ENCODE data around the gene PARVB. TPM values are rescaled to one million over a fixed set of nuclear protein-coding genes. Genes with fewer than 3 reads are reported as not detected.

The PARVB gene
- total RNA-seq, 4 donors from 2014 or later = 10.5 to 25.1 (median 14.6) TPM

DNA sequence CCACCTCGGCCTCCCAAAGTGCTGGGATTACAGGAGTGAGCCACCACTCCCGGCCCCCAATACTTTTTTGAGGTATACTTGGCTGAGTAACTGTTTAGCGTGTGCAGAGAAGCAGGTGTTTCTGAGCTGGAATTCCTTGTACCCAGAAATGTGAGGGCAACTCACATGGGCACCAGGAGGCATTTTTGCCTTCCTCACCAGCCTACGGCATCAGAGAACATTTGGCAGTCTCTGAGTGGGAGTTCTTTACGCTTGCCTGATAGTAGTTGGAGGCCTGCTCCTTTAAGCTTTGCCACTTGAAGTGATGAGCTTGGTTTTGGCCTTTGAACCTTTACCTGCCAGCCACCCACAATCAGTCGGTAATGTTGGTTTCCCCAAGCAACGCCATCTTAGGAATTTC lies 9.2 kb downstream of the PARVB start:
- no peak for DNase-seq (ENCODE audit: low spot score in 2 of 2)
- 91 to 92% methylated on average over 7 of the region's 7 CpGs for WGBS, 2 donors
- TF ChIP-seq CTCF (IDR thresholded peaks at IDR 0.05) (no peak), POLR2A (IDR thresholded peaks at IDR 0.05) (no peak)
- intact Hi-C loops (cut with DNase I; ENCODE audit: low total_unique reads) = no loop called here
- no peak overlapping the region for H3K4me3 ChIP-seq (ENCODE audit: low read depth, poor library complexity, severe bottlenecking)

DNA sequence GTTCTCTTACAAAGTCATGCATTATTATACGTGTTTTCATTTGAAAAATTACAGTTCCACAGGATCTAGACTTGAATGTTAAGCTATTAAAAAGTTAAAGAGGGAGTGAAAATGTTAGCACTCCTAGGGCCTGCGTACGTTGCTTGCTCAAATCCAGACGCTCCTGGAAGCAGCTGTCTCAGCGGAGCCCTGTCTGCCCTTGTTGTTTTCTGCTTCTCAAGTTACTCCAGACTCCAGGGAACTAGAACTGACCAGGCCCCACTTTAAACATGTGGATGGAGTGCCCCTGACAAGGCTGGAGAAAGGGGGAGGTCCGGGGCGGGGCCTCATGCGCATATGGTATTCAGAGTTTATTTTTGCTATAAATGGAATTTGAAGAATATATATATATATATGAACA lies 9.6 kb downstream of the PARVB start:
- DNase-seq (ENCODE audit: low spot score in 2 of 2) = no peak
- 72 to 82% methylated on average over 8 of the region's 8 CpGs for WGBS, 2 donors
- TF ChIP-seq POLR2A (IDR thresholded peaks at IDR 0.05) = no peak
- no peak for TF ChIP-seq CTCF (IDR thresholded peaks at IDR 0.05)
- intact Hi-C loops (cut with DNase I; ENCODE audit: low total_unique reads) = no loop called here
- H3K4me3 ChIP-seq (ENCODE audit: low read depth, poor library complexity, severe bottlenecking) = no peak overlapping the region

DNA sequence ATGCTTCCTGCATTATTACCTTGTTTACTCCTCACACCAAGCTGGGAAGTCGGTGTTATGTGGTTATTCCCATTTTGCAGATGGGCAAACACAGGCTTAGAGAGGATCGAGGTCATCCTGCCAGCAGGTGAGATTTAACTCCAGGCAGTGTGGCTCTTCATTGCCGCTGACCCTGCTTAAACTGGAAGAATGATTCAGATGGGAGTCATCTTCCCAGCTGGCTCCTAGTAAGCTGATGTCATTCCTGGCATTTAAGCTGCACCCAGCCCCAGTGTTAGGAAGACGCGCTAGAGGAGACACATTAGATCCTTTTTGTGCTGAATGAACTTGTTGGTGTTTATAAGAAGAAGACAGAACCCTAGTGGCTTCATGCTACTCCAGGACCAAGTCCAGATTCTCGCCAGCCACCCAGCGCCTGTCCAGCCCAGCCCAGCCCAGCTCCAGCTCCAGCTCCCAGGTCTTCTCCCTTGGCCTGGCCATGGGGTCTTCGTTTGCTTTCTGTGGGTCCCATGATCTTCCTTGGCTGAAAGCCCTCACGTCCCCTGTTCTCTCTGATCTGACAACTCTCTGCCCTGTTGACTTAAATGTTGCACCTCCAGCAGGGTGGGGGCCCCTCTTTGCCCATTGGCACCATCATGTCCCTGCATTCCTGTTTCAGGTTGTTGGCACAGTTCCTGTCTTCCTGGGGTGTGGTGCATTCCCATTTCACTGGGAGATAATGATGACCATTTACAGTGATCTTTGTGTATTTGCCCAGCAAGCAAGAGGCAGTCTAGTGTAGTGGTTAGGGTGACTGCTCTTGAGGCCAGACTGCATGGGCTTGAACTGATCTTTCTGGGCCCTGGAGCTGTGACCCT lies 13.6 kb downstream of the PARVB start:
- DNase-seq (ENCODE audit: low spot score in 2 of 2) = peak in 1 of 2 donors; percentile 54
- WGBS, 2 donors = 30 to 33% methylated on average over 9 of the region's 9 CpGs
- intact Hi-C loops (cut with DNase I; ENCODE audit: low total_unique reads) = no loop called here

DNA sequence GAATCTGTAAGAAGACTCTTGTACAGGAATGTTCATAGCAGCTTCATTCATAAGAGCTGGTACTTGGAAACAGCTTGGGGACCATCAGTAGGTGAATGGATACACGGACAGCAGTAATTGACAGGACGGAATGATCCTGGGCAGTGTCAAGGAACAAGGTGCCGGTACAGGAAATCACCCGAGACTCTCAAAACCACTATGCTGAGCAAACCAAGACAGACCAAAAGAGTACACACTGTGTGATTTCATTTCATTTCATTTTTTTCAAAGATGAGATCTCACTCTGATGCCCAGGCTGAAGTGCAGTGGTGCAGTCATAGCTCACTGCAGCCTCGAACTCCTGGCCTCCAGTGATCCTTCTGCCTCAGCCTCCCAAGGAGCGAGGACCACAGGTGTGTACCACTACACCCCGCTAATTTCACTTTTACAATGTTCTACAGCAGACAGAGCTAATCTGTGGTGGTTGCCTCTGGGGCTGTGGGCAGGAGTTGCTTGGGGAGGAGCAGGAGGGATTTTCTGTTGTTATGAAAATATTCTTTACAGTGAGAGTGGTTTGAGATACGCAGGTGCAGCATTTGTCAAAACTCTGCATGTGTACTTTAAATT lies 15.6 kb downstream of the PARVB start:
- intact Hi-C loops (cut with DNase I; ENCODE audit: low total_unique reads) = no loop called here
- TF ChIP-seq POLR2A (IDR thresholded peaks at IDR 0.05) (no peak), CTCF (IDR thresholded peaks at IDR 0.05) (no peak)
- no peak overlapping the region for H3K4me3 ChIP-seq (ENCODE audit: low read depth, poor library complexity, severe bottlenecking)
- 93 to 94% methylated on average over 8 of the region's 8 CpGs for WGBS, 2 donors
- DNase-seq (ENCODE audit: low spot score in 2 of 2) = no peak

More for the DNA sequence above, 13.6 kb downstream of the PARVB start:
- no peak overlapping the region for H3K4me3 ChIP-seq (ENCODE audit: low read depth, poor library complexity, severe bottlenecking)
- no peak for TF ChIP-seq POLR2A (IDR thresholded peaks at IDR 0.05)
- no peak for TF ChIP-seq CTCF (IDR thresholded peaks at IDR 0.05)

- DNase-seq (ENCODE audit: low spot score in 2 of 2) = no peak
- intact Hi-C loops (cut with DNase I; ENCODE audit: low total_unique reads) = no loop called here
- TF ChIP-seq POLR2A (IDR thresholded peaks at IDR 0.05) = no peak
- no peak for TF ChIP-seq CTCF (IDR thresholded peaks at IDR 0.05)
- WGBS, 2 donors = 66 to 68% methylated on average over 20 of the region's 20 CpGs
- H3K4me3 ChIP-seq (ENCODE audit: low read depth, poor library complexity, severe bottlenecking) = no peak overlapping the region
Observed at GRCh38 chr22:44042249-44043218, 18.4 kb downstream of the PARVB start.
